Testis (tissue), 2 donors: Measurements from ENCODE around the gene KLK15.

Source experiments
- CTCF ChIP-seq, 3 experiments: fragments of 450-650 bp in 2 of 3; fragments of 200-600 bp in 1 of 3; sonication (generic) in 1 of 3; IDR thresholded peaks; one replicate each; pipeline ENCODE4 v1.5.1; 2016 to 2019; ENCODE audit warnings: antibody characterized with exemption in 3 of 3, mild to moderate bottlenecking in 2 of 3, moderate library complexity in 1 of 3
- POLR2A ChIP-seq: fragments of 450-650 bp; IDR thresholded peaks from one replicate; pipeline ENCODE4 v1.6.1; 2017; ENCODE audit warnings: antibody characterized with exemption, mild to moderate bottlenecking, moderate library complexity

GRCh38 chr19:50876456-50876855 is 43.1 kb upstream of the KLK15 start:
- TF ChIP-seq POLR2A (no peak), CTCF (IDR thresholded peaks at IDR 0.05) (no peak)
